Bronchial epithelial cell (primary cell): ENCODE measurements around the gene KERA. TPM values are rescaled to one million over a fixed set of nuclear protein-coding genes. Genes with fewer than 3 reads are reported as not detected.

Experiments
- DNase-seq: peaks from one replicate; pipeline ENCODE4 v3.0.0-alpha.2; 2010; ENCODE audit warnings: low read depth
- FAIRE-seq: peaks from 2 replicates; lab custom pipeline; 2011; peaks lifted over from hg19 to GRCh38; lab: Jason Lieb, UNC
- H3K27me3 ChIP-seq: 2 replicates; pipeline ENCODE4 v1.5.1; 2011; ENCODE audit warnings: low read length; ENCODE audit not compliant: control insufficient read depth, insufficient read depth
- H3K36me3 ChIP-seq: 2 replicates; pipeline ENCODE4 v1.5.1; 2011; ENCODE audit warnings: low read length; ENCODE audit not compliant: control insufficient read depth, insufficient read depth
- H3K4me3 ChIP-seq: 2 replicates; pipeline ENCODE4 v1.5.1; 2011; ENCODE audit warnings: mild to moderate bottlenecking, low read depth, low read length, control low read depth
- CTCF ChIP-seq: IDR thresholded peaks from 2 replicates; pipeline ENCODE4 v1.5.1; 2011; ENCODE audit warnings: mild to moderate bottlenecking, moderate library complexity, low read length, control low read depth, inconsistent platforms; ENCODE audit not compliant: insufficient read depth, severe bottlenecking
- total RNA-seq: library from RNA; depleted of rRNA; stranded (reverse); fragments of >200 nt; gene quantifications from 2 replicates; pipeline ENCODE4 v1.2.1, GENCODE V29; 2014

KERA gene
- total RNA-seq, 1 donor from 2014 or later, result not detected

GRCh38 chr12:91044586-91044985 is 13.2 kb downstream of the KERA start:
- no peak for FAIRE-seq
- H3K4me3 ChIP-seq, result no peak overlapping the region
- H3K27me3 ChIP-seq, result peaks cover 2% of the 10 kb centered on the region
- H3K36me3 ChIP-seq, result no peaks in the 10 kb centered on the region
- no peak for DNase-seq
- TF ChIP-seq CTCF, result no peak

- Histone ChIP-seq H3K36me3 (no peaks in the 10 kb centered on the region), H3K27me3 (peaks cover 2% of the 10 kb centered on the region), H3K4me3 (no peak overlapping the region)
- FAIRE-seq, result no peak
- no peak for TF ChIP-seq CTCF
- DNase-seq, result no peak
Measured at GRCh38 chr12:91043408-91043807, 14.4 kb downstream of the KERA start.

- no peak for TF ChIP-seq CTCF
- no peaks in the 10 kb centered on the region for H3K27me3 ChIP-seq
- H3K36me3 ChIP-seq, result no peaks in the 10 kb centered on the region
- H3K4me3 ChIP-seq, result no peak overlapping the region
- FAIRE-seq, result no peak
- peak; percentile 43 for DNase-seq
Measured at GRCh38 chr12:91040096-91040755, 17.6 kb downstream of the KERA start.

- DNase-seq (no peak), FAIRE-seq (no peak)
- no peak for TF ChIP-seq CTCF
- peaks cover 2% of the 10 kb centered on the region for H3K27me3 ChIP-seq
- H3K36me3 ChIP-seq, result no peaks in the 10 kb centered on the region
- no peak overlapping the region for H3K4me3 ChIP-seq
Measured at GRCh38 chr12:91037276-91037675, 20.5 kb downstream of the KERA start.

- Histone ChIP-seq H3K27me3 (peaks cover 2% of the 10 kb centered on the region), H3K4me3 (no peak overlapping the region), H3K36me3 (no peaks in the 10 kb centered on the region)
- no peak for TF ChIP-seq CTCF
- DNase-seq (no peak), FAIRE-seq (no peak)
Measured at GRCh38 chr12:91033251-91033650, 24.6 kb downstream of the KERA start.
